ENCODE measurements around the gene SLC12A6.

GRCh38 chr15:34342737-34343575 lies 5.4 kb upstream of the SLC12A6 start, which contains the start of the genes NOP10 and NUTM1:
- TF ChIP-seq CTCF (IDR thresholded peaks at IDR 0.05), result peak; percentile 99
- peak; percentile 96 for TF ChIP-seq POLR2A (IDR thresholded peaks at IDR 0.05; ENCODE audit: low read length)
- TF ChIP-seq, protein P1, sequence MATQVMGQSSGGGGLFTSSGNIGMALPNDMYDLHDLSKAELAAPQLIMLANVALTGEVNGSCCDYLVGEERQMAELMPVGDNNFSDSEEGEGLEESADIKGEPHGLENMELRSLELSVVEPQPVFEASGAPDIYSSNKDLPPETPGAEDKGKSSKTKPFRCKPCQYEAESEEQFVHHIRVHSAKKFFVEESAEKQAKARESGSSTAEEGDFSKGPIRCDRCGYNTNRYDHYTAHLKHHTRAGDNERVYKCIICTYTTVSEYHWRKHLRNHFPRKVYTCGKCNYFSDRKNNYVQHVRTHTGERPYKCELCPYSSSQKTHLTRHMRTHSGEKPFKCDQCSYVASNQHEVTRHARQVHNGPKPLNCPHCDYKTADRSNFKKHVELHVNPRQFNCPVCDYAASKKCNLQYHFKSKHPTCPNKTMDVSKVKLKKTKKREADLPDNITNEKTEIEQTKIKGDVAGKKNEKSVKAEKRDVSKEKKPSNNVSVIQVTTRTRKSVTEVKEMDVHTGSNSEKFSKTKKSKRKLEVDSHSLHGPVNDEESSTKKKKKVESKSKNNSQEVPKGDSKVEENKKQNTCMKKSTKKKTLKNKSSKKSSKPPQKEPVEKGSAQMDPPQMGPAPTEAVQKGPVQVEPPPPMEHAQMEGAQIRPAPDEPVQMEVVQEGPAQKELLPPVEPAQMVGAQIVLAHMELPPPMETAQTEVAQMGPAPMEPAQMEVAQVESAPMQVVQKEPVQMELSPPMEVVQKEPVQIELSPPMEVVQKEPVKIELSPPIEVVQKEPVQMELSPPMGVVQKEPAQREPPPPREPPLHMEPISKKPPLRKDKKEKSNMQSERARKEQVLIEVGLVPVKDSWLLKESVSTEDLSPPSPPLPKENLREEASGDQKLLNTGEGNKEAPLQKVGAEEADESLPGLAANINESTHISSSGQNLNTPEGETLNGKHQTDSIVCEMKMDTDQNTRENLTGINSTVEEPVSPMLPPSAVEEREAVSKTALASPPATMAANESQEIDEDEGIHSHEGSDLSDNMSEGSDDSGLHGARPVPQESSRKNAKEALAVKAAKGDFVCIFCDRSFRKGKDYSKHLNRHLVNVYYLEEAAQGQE (IDR thresholded peaks at IDR 0.05), result no peak
- TF ChIP-seq SREBF2 (IDR thresholded peaks at IDR 0.05), result no peak
- TF ChIP-seq, protein P2, sequence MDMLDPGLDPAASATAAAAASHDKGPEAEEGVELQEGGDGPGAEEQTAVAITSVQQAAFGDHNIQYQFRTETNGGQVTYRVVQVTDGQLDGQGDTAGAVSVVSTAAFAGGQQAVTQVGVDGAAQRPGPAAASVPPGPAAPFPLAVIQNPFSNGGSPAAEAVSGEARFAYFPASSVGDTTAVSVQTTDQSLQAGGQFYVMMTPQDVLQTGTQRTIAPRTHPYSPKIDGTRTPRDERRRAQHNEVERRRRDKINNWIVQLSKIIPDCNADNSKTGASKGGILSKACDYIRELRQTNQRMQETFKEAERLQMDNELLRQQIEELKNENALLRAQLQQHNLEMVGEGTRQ (IDR thresholded peaks at IDR 0.05), result peak; percentile 96
- peak; percentile 52; the same call in 1 of the 2 replicates for TF ChIP-seq GATA3 (IDR thresholded peaks at IDR 0.05; ENCODE audit: borderline replicate concordance)
- no peak for TF ChIP-seq RCOR1 (IDR thresholded peaks at IDR 0.05; ENCODE audit: low read depth, low read length)
- TF ChIP-seq PBX3 (IDR thresholded peaks at IDR 0.05), result 0 out of 2 replicates have a peak, but pooled peaks have one; percentile 25
- TF ChIP-seq RARB (CRISPR knock-in tag; IDR thresholded peaks at IDR 0.05), result no peak
- peak; percentile 63 for TF ChIP-seq RFX5 (IDR thresholded peaks at IDR 0.05)
- TF ChIP-seq HEYL (CRISPR knock-in tag; IDR thresholded peaks at IDR 0.05), result no peak
- TF ChIP-seq, protein P3, sequence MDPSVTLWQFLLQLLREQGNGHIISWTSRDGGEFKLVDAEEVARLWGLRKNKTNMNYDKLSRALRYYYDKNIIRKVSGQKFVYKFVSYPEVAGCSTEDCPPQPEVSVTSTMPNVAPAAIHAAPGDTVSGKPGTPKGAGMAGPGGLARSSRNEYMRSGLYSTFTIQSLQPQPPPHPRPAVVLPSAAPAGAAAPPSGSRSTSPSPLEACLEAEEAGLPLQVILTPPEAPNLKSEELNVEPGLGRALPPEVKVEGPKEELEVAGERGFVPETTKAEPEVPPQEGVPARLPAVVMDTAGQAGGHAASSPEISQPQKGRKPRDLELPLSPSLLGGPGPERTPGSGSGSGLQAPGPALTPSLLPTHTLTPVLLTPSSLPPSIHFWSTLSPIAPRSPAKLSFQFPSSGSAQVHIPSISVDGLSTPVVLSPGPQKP (IDR thresholded peaks at IDR 0.05; ENCODE audit: low read depth, low read length), result no peak
- no peak for TF ChIP-seq CBX8 (IDR thresholded peaks at IDR 0.05)
